Erythroblast (primary cell): ENCODE results near the gene CEBPB.

Experiments
- GATA1 ChIP-seq: IDR thresholded peaks from 2 replicates; pipeline ENCODE4 v1.6.1; 2011; ENCODE audit warnings: low read depth, mild to moderate bottlenecking, control low read depth, low read length, moderate library complexity
- POLR2A ChIP-seq: IDR thresholded peaks from 2 replicates; pipeline ENCODE4 v1.6.1; 2011; ENCODE audit warnings: mild to moderate bottlenecking, low read length

DNA sequence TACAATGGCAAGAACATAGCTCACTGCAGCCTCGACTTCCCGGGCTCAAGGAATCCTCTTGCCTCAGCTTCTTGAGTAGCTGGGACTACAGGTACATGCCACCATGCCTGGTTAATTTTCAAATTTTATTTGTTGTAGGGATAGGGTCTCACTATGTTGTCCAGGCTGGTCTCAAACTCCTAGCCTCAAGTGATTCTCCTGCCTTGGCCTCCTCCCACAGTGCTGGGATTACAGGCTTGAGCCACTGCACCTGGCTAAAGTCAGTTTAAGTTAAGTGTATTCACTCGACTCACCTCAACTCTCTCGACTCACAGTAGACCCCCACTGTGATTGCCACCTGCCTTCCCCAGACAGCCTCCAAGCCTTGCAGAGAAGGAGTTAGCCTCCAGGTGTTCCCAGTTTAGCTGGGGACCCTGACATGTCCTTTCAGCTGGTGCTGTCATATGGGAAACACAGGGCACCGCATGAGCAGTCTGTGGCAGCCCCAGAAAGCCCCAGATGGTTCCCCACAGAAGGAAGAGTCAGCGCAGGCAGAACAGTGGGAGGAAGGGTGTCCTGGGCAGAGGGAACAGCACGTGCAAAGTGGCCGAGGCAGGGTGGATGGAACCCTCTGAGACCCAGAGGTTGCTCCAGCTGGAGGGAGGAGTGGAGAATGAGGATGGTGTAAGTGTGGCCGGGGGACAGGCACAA is 40.4 kb downstream of the CEBPB start:
- TF ChIP-seq POLR2A (no peak), GATA1 (no peak)
